Body of pancreas (tissue), 4 donors: ENCODE results near the gene NELFB.

Source experiments
- CTCF ChIP-seq, 7 experiments: fragments of 450-650 bp in 4 of 7; fragments of 200-600 bp in 3 of 7; sonication (generic) in 3 of 7; IDR thresholded peaks; one replicate each; pipeline ENCODE4 v1.5.1; 2016 to 2019; ENCODE audit warnings: antibody characterized with exemption in 7 of 7
- POLR2A ChIP-seq, 3 donors: fragments of 450-650 bp; IDR thresholded peaks; one replicate each; pipeline ENCODE4 v1.6.1; 2016; ENCODE audit warnings: antibody characterized with exemption in 3 of 3, mild to moderate bottlenecking in 2 of 3

GRCh38 chr9:137297966-137298365 lies 42.8 kb downstream of the NELFB start:
- TF ChIP-seq CTCF (IDR thresholded peaks at IDR 0.05) (no peak), POLR2A (IDR thresholded peaks at IDR 0.05) (no peak)
